NCI-H2107 treated with DMSO at 0.1 percent for 48 hours (cell line): ENCODE data around the gene PEX5L.

Experiments used
- DNase-seq: peaks from one replicate; lab custom pipeline; 2025; ENCODE audit not compliant: unreplicated experiment; lab: John Stamatoyannopoulos, UW

PEX5L gene

DNA sequence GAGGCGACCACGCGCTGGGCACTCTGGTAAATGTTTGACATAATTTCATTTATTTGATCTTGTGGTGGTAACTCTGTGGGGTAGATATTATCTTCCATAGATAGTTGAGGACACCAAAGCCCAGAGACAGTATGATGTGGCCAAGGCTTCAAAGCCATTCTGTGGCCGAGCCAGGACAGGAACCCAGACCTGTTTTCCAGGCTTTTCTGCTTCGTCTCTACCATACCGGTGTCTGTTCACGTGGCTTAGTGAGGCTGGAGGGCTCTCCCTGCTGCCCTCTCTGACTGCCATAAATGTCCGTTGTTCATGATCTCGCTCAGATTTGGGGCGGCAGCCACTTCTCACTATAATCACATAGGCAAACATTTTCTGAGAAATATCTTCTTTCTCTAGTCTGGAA, 134.7 kb downstream of the PEX5L start:
- DNase-seq = no peak

DNA sequence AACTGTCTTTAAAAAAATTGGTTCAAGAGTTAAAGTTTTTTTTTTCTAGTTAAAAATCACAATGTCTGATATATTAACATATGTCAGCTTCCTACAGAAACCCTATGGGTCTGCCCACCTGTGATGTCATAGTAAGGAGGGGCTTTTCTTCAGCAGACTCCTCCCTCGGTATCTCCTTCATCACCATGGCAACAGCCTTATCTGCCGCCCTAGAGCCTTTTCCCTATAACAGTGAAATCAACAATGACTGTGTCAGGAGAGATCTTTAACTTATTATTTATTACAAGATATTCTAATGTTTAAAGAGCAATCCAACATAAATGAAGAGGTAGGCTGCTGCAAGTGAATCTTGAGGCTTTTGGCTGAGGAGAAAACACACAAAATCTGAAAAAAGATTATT, 138.7 kb downstream of the PEX5L start:
- no peak for DNase-seq

DNA sequence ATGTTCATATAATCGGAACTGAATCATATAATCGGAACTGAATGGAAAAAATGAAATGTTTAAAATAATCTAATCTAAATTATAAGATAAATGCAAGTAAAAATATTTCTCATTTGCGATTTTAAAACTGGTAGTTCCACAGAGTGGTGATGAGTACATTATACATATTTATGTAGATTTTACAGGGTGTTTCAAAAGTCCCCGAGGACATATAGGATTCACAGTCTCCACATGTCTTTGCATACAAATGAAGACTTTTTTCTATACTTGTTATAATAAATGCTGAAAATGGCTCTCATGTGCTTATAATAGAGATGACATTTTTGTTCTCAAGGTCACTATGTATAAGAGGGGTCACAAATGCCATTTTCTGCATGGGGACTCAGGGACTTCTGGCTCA, 139.5 kb downstream of the PEX5L start:
- DNase-seq = no peak

DNA sequence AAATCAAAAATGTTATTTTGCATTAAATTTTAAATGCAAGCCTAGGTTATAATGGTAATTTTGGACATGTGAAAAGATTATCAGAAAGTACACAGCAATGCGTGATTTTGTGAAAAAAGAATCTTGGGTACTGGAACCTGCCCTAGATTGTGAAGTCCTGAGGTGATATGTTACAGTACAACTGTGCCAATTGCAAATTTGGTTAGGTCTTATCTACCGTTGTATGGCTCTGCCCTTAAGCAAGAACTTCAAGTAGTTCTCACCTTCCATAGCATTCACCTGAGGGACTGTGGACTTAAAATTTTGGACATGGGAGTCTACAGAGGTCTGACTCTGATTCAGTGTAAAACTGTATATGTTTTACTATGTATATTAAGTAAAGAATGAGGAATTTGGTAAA, 140.2 kb downstream of the PEX5L start:
- no peak for DNase-seq

DNA sequence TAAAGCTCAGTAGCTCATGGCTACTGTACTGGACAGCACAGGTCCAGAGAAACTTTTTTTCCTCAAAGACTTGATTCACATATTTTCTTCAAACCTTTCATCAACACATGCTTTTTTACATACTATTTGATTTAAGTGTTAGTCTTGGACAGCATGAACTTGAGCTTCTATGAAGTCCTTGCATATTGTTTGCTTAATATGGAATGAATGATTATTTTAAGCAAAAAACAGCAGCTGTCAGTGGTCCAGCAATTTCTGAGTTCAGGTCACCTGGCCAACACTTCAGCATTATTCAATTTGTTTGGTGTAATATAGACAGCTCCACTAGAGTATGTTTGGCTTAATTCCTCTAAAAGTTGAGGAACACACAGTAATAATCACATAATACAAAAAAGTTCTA, 141.4 kb downstream of the PEX5L start:
- no peak for DNase-seq

DNA sequence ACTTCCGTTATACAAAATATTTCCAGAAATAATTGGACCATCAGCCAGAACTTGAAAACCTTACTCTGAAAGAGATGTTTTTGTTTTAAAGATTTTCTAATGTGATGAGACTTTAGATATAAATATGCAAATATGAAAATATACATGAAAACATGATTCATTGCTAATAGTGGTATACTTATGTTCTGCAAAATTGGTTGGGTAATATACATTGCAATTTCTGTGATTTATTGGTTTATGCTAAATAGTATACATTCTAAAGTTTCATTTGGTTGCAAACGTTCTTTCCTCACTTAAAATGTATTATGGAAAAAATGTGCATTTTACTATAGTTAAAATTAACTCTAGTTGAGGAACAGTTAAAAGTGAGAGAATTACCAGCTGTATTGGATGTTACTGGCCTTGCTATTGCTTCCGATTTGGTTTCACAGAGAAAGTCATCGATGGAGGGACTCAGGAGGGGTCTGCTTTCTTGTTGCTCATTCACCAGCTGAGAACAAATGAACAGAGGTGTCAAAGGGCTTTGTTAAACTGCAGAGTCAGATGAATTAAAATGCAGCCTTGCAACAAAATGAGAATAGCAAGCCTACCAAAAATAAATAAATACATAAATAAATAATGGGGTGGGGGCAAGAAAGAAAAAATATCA, 149.3 kb downstream of the PEX5L start:
- no peak for DNase-seq

DNA sequence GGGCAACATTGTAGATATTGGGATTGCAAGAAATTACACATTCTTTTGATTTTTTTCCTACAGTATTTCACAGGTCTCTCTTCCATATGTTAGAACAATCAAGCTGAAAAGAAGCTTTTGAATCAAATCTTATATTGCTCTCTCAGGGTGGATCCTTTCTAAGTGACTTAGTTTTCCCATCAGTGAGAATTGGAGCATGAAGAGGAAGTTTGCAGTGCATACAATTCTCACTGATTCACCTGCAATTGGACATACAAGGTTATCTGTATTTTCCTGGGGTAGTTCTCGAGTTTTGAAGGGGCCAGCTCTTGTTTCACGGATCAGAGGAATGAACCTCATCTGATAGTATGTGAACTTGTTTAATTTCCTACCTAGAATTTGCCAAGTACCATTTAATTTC, 150.8 kb downstream of the PEX5L start:
- DNase-seq = no peak

DNA sequence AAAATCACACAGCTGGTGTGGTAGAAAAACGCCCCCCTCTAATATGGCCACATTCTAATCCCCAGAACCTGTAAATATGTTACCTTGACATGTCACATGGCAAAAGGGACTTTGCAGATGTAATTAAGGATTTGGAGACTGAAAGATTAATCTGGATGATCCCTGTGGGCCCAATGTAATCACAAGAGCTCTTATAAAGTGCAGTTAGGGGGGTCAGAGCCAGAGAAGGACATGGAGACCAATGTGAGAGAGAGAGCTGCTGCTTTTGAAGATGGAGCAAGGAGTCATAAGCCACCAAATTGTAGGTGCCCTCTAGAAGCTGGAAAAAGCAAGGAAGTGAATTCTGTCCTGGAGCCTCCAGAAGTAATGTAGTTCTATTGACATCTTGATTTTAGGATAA, 152.6 kb downstream of the PEX5L start:
- no peak for DNase-seq

DNA sequence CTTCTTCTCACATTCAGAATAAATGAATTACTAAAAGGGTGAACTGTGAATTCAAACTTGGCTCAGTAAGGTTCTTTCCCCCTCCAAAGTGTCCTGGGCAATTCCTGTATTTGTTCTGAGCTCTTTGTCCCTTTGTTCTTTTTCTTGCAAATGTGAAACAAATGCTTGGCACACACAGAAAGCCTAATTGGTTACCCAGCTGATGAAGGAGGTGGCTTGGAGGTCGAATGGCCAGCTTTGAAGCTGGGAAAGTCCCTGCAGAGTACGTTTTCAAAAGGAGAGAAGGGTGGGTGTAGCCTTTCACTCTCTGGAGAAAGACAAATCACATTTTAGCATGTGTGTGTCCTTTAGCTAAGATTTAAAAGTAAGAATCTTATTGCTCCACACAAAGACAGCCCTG, 154.4 kb downstream of the PEX5L start:
- no peak for DNase-seq

DNA sequence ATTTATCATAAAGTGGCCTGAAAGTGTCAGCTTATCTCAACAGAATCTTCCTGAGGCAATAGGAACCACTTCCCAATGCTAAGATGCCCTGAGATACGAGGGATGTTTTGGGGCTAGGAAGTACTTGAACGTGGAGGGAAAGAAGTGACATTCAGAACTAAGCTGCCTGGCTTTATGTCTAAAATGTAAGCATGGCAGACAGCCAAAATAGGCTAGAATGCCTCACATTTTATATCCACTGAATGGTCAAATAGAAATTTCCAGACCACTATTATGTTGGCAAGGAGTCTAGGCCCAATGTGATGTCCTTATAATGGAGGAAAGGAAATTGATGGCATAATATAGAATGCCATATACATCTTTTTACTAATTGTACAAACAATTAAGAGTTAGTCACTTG, 154.9 kb downstream of the PEX5L start:
- no peak for DNase-seq

DNA sequence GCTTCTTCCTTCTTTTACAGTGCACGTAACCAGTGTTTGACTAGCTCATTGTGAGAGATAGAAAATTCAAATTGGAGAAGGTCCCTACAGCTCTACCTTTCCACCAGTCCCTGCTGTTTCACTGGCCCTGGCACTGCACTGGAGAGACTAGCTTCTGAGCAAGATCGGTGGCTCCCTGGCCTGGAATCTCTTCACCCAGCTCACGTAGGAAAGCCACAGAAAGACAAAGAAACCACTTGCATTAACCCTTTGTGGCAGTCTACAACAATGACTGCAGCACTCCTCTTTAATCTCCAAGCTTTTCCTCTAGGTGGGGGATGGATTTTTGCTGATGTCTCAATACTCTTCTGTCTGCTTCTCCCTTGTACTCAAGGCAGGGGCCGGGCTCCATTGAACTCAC, 155.9 kb downstream of the PEX5L start:
- no peak for DNase-seq

DNA sequence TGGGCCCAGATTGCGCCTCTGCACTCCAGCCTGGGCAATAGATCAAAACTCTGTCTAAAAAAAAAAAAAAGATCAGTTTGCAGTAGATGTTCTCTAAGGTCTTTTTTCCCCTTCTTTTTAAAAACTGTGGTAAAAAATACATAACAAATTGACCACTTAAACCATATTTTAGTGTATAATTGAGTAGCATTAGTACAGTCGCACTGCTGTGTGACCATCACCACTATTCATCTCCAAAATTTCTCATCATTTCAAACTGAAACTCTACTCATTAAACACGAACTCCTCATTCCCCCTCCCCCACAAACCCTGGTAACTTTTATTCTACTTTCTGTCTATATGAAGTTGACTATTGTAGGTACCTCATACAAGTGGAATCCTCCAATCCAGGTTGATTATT, 160.3 kb downstream of the PEX5L start:
- DNase-seq = no peak

DNA sequence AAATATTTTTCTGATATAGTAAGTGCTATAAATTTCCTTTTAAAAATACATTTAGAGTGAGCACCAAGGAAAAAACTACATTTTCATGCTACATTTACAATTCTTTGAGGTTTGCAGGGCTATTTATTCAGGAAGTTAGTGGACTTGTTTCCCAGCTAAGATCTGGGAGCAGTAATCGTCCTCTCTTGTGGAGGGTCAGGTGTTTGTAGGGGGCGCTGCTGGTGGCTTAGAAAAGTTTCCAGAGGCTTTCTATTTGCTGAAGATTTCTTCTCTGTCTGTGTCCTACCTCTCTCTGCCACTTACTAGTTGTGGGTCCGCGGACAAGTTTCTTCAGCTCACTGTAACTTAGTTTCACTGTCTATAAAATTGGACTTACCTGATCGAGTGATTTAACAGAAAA, 163.9 kb downstream of the PEX5L start:
- no peak for DNase-seq

DNA sequence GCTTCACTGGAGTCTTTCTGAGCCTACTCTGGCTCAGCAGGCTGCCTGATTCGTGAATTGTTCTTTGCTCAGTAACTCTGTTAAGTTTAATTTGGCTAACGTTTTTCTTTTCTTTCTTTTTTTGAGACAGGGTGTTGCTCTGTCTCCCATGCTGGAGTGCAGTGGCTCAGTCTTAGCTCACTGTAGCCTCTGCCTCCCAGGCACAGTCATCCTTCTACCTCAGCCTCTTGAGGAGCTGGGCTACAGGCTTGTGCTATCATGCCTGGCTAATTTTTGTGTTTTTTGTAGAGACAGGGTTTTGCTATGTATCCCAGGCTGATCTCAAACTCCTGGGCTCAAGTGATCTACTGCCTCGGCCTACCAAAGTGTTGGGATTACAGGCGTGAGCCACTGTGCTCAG, 165.0 kb downstream of the PEX5L start:
- DNase-seq = no peak

DNA sequence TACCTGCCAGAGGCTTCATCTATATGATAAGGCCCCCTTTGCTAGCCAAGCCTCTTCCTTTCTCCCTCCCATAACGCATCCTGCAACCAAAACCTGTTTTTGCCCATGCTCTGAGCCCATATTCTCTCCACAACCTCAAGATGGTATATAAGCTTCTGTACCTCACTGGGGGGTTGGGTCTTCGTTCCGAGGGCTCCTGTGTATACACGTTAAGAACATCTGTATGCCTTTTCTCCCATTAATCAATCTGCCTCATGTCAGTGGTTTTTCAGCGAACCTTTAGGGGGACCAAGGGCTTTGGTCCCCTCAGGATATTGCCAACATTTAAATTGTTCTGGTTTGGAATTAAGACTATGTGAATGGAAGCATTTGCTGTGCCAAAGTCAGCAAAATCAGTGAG, 168.0 kb downstream of the PEX5L start:
- no peak for DNase-seq

DNA sequence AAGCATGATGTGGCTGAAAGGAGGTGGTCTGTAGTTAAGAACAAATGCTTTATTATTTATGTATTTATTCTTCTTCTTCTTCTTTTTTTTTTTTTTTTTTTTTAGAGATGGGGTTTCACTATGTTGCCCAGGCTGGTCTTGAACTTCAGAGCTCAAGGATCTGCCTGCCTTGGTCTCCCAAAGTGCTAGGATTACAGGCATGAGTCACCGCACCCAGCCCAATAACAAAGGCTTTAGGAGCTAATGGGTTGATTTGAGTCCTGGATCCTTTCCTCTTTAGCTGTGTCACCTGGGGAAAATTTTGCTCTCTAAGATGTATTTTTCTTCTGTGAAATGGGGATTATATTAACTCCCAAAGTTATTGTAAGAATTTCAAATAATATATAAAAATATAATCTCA, 168.8 kb downstream of the PEX5L start:
- DNase-seq = no peak

DNA sequence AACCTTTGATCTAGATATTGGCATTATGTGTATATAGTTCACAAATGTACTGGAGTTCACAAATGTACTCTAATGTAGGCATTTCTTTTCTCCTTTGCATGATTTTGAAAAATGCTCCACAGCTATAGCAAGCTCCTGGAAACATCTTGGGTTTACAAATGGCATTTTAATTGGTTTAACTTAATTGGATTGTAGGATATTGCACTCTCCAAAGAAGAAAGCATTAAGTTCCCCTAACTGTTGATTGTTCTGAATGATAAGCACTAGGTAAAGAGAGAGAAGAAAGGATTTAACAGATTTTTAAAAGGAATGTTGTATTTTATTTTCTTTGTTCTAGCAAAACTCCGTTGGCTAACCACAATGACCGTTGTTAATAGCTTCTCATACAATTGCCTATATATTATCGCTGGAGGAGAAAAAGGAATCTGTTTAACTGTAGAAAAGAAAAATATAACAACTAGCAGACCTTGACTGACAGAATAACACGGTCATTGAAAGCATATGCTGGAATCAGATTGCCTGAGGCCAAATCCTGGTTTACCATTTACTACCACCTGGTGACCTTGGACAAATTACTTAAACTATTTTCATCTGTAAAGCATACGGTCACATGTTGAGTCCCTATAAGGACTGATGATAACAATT, 170.8 kb downstream of the PEX5L start:
- DNase-seq = no peak

DNA sequence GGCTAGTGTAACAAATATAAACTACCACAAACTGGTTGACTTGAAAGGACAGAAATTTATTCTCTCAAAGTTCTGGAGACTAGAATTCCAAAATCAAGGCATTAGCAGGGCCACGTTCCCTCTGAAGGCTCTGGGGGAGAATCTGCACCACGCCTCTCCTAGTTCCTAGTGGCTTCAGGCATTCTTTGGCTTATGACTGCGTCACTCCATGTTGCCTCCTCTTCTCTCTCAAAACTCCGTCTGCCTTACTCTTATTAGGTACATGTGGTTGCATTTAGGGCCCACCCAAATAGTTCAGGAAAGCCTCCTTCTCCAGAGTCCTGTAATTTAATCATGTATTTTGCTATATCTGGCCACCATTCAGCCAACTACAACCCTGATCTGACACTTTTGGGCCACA, 174.8 kb downstream of the PEX5L start:
- DNase-seq = no peak

DNA sequence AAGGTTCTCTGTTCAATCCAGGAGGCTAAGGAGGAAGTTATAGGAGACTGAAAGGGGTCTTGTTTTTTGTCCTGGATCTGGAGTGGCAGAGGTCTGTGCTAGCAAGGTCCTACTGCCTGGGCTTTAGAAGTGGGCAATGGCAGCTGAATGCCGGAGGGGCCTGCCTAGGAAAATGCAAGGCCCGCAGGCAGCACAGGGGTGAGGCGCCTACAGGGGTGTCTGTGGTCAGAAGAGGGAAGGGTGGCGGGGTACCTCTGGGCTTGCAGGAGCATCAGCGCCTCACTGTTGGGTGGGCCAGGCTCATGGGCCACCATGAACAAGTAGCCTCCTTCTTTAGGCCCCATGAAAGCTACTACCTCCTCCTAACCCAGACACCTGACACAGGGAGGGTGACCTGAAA, 175.4 kb downstream of the PEX5L start:
- DNase-seq = no peak

DNA sequence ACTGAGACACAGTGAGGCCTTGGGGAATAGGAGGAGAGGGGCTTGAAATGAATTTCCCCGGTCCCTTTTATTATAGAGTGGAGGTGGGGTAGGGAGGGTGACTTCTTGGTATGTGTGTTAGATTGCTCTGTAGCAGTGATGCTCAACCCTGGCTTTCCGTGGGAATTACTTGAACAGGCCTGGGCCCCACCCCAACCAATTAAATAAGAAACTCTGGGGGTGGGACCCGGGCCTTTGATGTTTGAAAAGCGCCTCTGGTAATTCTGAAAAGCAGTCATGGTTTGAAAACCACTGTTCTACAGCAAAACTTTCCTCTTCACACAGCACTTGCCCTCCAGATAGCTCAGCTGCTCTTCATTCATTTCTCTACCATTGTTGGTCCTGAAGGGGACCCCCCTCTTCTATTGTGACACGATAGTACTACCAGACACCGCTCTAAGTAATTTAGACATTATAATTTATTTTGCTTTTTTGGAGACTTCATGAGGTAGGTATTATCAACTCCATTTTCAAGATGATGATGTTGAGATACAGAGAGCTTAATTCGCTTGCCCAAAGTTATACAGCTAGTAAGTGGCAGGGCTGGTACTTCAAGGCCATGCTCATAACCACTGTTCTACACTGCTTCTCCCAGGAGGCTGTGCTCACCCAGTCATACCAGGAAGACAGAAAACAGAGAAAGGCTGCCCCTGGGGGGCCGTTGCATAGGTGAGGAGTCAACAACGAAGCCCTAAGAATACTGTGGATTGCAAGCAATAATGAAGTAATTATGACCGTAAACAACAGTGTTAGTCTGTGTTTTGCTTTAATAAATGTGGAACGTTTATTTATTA, 176.2 kb downstream of the PEX5L start:
- DNase-seq = no peak

DNA sequence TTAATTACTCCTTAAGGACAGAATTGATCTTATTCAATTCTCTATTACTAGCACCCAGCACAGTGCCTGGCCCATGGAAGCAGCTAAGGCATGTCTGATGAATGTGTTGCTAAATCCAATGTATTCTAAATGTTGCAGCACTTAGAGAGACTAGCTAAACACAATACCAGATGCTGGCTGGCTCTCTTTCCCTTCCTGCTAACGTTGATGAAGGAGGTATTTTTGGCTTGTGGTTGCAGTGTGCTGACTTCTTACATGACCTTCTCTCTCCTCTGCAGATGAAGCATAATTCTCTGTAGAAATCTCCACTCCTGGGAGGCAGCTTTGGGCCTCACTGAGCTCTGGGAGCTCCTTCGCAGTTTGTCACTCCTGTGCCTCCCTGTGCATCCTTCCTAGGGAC, 183.6 kb downstream of the PEX5L start:
- DNase-seq = no peak

DNA sequence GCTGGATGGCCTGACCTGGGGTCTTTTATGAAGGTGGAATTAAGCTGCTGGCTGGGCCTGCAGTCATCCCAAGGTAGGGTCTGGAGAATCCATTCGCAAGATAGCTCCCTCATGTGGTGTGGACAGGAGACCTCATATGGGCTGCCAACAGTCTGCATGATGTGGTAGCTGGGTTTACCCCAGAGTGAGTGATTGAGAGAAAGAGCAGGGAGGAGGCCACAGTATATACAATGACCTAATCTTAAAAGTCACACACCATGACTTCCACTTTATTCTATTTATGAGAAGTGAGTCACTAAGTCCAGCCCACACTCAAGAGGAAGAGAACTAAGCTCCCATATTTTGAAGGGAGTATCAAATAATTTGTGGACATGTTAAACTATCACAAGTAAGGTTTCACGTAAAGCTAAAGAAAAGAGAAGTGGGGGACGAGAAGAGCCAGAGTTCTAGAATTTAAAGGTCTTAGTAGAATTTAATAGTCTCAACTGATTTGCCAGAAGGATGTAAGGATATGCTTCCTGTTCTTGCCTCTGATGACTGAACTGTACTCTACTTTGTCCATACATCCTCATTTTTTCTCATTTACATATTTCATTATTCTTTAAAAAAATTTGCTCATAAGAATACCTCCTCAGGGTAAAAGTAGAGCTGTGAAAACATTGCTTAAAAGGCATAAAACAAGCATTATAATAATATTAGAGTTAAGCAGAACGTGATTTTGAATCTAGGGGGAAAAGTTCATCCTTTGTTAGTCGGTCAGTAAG, 184.4 kb downstream of the PEX5L start:
- DNase-seq = no peak
